RWPE1 (cell line): Measurements from ENCODE around the gene GPR78.

Experiments used
- CTCF ChIA-PET: fragments of 350-600 bp; sonication (Branson Sonifier 250); formaldehyde crosslinking; extraction: SDS; loops from one replicate; lab custom pipeline; 2021; lab: Yijun Ruan, JAX
- POLR2A ChIA-PET: fragments of 400-600 bp; formaldehyde crosslinking; extraction: SDS; loops from one replicate; lab custom pipeline; 2020; ENCODE audit warnings: antibody characterized with exemption; ENCODE audit not compliant: low non-redundant PET; lab: Yijun Ruan, JAX
- DNase-seq: peaks from one replicate; pipeline ENCODE4 v3.0.0; 2012; ENCODE audit warnings: low spot score
- H3K27ac ChIP-seq: fragments of 450-650 bp; 2 replicates; pipeline ENCODE4 v1.5.1; 2017
- CTCF ChIP-seq: fragments of 450-650 bp; conservative IDR thresholded peaks from 2 replicates; pipeline ENCODE4 v1.5.1; 2017; ENCODE audit warnings: low read depth, mild to moderate bottlenecking

Gene GPR78

GRCh38 chr4:8609824-8610350, 29.7 kb downstream of the GPR78 start:
- no peak overlapping the region for H3K27ac ChIP-seq
- ChIA-PET POLR2A (no interaction called here), CTCF (interaction anchor here (0.6 kb wide), 1 partner anchor 11 kb away, joined by 3 read pairs; no protein-coding TSS in a partner anchor)
- DNase-seq, result no peak
- TF ChIP-seq CTCF, result no peak

- ChIA-PET POLR2A (no interaction called here), CTCF (interaction anchor here (1.1 to 1.2 kb wide), 2 partner anchors 306 to 307 kb away, joined by 3 to 4 read pairs; no protein-coding TSS in a partner anchor)
- TF ChIP-seq CTCF, result no peak
- no peak overlapping the region for H3K27ac ChIP-seq
- no peak for DNase-seq
Measured at GRCh38 chr4:8610858-8611616, 30.8 kb downstream of the GPR78 start.

- TF ChIP-seq CTCF, result no peak
- CTCF ChIA-PET, result no interaction called here
- no peak overlapping the region for H3K27ac ChIP-seq
- no peak for DNase-seq
- POLR2A ChIA-PET, result no interaction called here
Measured at GRCh38 chr4:8612646-8613045, 32.5 kb downstream of the GPR78 start.

- POLR2A ChIA-PET, result no interaction called here
- H3K27ac ChIP-seq, result no peak overlapping the region
- no peak for TF ChIP-seq CTCF
- DNase-seq, result no peak
- CTCF ChIA-PET, result interaction anchor here (0.7 kb wide), 1 partner anchor 170 kb away, joined by 5 read pairs; no protein-coding TSS in a partner anchor
Measured at GRCh38 chr4:8613421-8614364, 33.5 kb downstream of the GPR78 start.

- TF ChIP-seq CTCF, result no peak
- no peak for DNase-seq
- ChIA-PET POLR2A (no interaction called here), CTCF (interaction anchor here (0.7 kb wide), 1 partner anchor 171 kb away, joined by 5 read pairs; no protein-coding TSS in a partner anchor)
- no peak overlapping the region for H3K27ac ChIP-seq
Measured at GRCh38 chr4:8614365-8615193, 34.4 kb downstream of the GPR78 start.
